ENCODE results near the gene NR1H3. TPM values are rescaled to one million over a fixed set of nuclear protein-coding genes. Genes with fewer than 3 reads are reported as not detected.

NR1H3 gene
- total RNA-seq, 1 donor, result 8.8 TPM

DNA sequence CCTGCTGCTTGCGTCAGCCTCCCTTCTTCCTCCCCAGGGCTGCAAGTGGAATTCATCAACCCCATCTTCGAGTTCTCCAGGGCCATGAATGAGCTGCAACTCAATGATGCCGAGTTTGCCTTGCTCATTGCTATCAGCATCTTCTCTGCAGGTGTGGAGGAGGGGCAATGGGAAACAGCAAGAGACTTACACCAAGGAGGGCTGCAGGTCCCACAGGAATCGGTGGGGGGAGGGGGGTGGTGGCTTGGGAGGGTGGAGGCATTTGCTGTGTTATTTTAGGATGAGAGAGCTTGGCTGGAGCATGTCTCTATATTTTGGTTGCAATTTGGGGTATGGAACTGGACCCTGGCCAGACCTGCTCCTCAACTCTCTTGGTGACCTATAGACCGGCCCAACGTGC lies 10.1 kb downstream of the NR1H3 start:
- no peak for DNase-seq (ENCODE audit: low read depth)
- TF ChIP-seq, protein P1, sequence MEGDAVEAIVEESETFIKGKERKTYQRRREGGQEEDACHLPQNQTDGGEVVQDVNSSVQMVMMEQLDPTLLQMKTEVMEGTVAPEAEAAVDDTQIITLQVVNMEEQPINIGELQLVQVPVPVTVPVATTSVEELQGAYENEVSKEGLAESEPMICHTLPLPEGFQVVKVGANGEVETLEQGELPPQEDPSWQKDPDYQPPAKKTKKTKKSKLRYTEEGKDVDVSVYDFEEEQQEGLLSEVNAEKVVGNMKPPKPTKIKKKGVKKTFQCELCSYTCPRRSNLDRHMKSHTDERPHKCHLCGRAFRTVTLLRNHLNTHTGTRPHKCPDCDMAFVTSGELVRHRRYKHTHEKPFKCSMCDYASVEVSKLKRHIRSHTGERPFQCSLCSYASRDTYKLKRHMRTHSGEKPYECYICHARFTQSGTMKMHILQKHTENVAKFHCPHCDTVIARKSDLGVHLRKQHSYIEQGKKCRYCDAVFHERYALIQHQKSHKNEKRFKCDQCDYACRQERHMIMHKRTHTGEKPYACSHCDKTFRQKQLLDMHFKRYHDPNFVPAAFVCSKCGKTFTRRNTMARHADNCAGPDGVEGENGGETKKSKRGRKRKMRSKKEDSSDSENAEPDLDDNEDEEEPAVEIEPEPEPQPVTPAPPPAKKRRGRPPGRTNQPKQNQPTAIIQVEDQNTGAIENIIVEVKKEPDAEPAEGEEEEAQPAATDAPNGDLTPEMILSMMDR (IDR thresholded peaks at IDR 0.05; ENCODE audit: insufficient read depth, low read length), result no peak
- no peak overlapping the region for H3K4me3 ChIP-seq (ENCODE audit: low read depth, low read length)

DNA sequence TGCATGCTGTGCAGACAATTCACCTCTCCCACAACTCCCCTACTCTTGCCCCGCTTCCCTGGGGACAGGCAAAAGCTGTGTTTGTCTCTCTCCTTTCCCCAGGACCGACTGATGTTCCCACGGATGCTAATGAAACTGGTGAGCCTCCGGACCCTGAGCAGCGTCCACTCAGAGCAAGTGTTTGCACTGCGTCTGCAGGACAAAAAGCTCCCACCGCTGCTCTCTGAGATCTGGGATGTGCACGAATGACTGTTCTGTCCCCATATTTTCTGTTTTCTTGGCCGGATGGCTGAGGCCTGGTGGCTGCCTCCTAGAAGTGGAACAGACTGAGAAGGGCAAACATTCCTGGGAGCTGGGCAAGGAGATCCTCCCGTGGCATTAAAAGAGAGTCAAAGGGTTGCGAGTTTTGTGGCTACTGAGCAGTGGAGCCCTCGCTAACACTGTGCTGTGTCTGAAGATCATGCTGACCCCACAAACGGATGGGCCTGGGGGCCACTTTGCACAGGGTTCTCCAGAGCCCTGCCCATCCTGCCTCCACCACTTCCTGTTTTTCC lies 10.7 kb downstream of the NR1H3 start:
- TF ChIP-seq, protein P1 (IDR thresholded peaks at IDR 0.05; ENCODE audit: insufficient read depth, low read length), result no peak
- no peak for DNase-seq (ENCODE audit: low read depth)
- H3K4me3 ChIP-seq (ENCODE audit: low read depth, low read length), result no peak overlapping the region

DNA sequence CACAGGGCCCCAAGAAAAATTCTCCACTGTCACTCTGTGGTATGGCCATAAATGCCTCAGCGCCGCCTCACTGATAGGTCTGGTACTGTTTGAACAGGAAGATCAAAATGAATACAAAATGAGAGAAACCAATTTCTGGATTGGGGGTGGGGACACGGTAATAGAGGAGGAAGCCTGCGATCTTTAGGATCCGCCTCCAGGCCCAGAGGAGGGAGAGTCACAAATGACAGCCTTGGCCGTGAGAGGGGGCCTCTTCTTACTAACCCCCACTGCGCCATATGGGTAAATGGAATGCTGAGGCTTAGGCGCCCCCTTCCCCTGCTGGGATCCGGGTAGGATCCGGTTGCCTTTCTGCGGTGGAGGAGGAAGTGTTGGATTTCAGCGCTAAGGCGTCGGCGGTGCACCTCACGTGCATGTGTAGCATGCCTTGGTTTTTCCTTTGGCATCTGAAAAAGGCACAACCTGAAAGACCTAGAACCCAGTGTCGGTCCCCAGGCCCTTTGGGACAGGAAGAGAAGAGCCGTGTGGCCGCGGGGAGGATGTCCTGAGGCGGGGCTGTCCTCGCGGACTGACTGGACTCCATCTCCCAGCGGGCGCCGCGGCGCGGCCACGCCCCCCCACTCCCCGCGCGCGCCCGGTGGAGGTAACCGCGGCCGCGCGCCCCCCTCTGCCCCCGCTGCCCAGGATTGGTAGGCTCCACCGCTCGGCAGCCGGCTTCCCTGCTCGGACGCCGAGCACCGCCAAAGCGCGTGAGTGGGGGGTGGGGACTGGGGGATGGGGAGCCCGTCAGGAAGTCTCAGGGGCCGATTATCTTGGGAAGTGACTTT lies 11.4 kb downstream of the NR1H3 start:
- H3K4me3 ChIP-seq (ENCODE audit: low read depth, low read length), result peak overlapping the region; percentile 84
- peak; percentile 79 for DNase-seq (ENCODE audit: low read depth)
- TF ChIP-seq, protein P1 (IDR thresholded peaks at IDR 0.05; ENCODE audit: insufficient read depth, low read length), result peak; percentile 25

DNA sequence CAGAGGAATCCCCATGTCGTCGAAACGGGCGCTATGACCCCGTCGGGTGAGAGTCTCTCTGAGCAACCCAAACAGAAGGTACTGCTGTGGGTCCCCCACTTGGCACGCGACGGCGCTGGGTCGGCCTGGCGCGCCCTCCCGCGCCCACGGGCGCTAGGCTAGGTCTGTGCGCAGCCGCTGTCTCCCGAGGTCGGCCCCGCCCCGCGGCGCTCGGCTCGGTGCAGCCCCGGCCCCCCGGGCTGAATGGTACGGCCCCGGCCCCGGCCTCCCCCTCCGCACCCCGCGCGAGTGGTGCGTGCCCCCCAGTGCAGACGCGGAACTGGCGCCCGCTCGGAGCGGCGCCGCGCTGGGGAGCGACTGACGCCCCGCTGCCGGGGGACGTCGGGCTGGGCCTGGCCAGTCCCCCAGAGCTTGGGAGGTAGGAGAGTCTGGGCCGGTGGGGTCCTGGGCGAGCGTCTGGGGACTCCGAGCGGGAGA lies 12.1 kb downstream of the NR1H3 start, which contains the start of gene MADD:
Gene MADD, plus strand, starts transcription at position 305 of the 477 bp plus-strand sequence.
- peak within 1 kb of the TSS; percentile 84 for H3K4me3 ChIP-seq (ENCODE audit: low read depth, low read length)
- TF ChIP-seq, protein P1 (IDR thresholded peaks at IDR 0.05; ENCODE audit: insufficient read depth, low read length), result no peak
- DNase-seq (ENCODE audit: low read depth), result peak; percentile 75

DNA sequence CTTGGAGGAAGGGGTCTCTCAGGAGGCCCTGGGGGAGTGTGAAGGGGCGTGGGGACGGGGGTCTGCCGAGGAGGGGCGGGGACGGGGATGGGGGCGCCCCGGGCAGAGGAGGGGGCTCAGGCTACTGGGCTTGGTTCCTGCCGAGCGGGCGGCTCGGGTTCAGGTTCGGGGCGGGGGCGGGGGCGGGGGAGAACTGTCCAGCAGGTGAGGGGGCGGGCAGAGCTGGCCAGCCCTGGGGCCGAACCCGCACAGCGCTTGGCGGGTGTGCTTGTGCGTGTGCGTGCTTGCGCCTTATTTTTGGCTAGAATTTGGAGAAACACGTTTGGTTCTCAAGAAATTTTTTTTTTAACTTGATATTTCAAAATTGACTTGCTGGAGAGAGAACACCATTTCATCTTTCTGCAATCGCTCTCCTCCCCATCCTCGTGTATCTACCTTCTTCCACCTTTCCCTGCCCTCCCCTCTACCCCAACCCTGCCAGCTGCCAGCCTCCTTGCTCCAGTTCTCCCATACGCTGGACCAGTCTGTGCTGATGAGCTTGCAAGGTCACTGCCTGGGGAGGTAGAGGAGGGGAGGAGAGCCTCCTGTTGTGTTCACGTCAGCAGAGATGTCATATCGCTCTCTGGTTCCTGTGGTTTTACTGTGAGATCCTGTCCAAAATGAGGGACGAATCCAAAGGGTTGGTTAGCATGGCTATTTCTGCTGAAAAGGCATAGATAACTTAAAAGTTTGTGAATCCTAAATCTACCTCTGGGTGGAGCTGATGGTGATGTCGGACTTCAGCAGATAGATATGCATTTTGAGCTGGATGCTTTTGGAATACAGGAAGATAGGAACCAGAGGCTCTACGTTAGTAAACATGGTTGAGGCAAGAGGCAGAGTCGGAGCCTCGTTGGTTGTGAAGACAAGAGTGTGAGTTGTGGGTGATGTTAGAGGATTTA lies 12.8 kb downstream of the NR1H3 start:
- peak overlapping the region; percentile 84 for H3K4me3 ChIP-seq (ENCODE audit: low read depth, low read length)
- TF ChIP-seq, protein P1 (IDR thresholded peaks at IDR 0.05; ENCODE audit: insufficient read depth, low read length), result peak; percentile 14
- DNase-seq (ENCODE audit: low read depth), result peak; percentile 67

DNA sequence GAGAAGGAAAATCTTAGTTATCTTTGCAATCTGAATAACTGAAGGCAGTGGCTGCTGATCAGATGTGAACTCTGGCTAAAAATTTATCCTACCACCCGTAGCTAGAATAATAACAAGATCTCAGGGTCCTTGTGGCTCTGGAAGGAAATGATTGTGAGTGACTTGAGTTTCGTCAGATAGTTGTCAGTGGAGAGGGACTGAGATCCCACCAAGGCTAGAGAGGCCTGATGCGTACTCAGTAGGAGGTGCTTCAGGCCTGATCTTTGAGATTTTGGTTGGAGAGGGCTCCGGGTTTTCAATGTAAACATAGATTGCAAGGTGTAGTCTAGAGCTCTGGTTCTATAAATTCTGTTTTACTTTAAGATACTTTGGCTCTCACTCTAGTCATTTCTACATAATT lies 13.5 kb downstream of the NR1H3 start:
- TF ChIP-seq, protein P1 (IDR thresholded peaks at IDR 0.05; ENCODE audit: insufficient read depth, low read length), result no peak
- peak overlapping the region; percentile 84 for H3K4me3 ChIP-seq (ENCODE audit: low read depth, low read length)
- no peak for DNase-seq (ENCODE audit: low read depth)

Data from fibroblast of the aortic adventitia (primary cell).